Common myeloid progenitor, CD34-positive (primary cell): ENCODE results near the gene UTP20.
"Not testable (repeated sequence)": the region's sequence is repeated elsewhere in the genome, so short reads cannot be mapped to it uniquely, and the experiment has no call there.

Source experiments
- CTCF ChIA-PET: fragments of 350-600 bp; sonication (Branson Sonifier 250); formaldehyde crosslinking; loops from one replicate; lab custom pipeline; 2021; ENCODE audit warnings: antibody characterized with exemption; lab: Charles Lee
- POLR2A ChIA-PET: fragments of 350-600 bp; sonication (Branson Sonifier 250); formaldehyde crosslinking; loops from one replicate; lab custom pipeline; 2021; ENCODE audit warnings: antibody characterized with exemption; lab: Charles Lee
- DNase-seq, 3 donors: peaks; one replicate each; pipeline versions ENCODE4 v3.0.0 to v3.0.0-alpha.2; 2013
- H3K27ac ChIP-seq, 2 experiments: 1 replicate in 1 of 2; 2 replicates in 1 of 2; pipeline ENCODE4 v1.7.0; 2013; ENCODE audit warnings: inconsistent platforms in 2 of 2, low read length in 2 of 2, mild to moderate bottlenecking in 2 of 2, low read depth in 1 of 2, moderate library complexity in 1 of 2; ENCODE audit not compliant: severe bottlenecking in 2 of 2, insufficient read depth in 1 of 2, poor library complexity in 1 of 2
- H3K27me3 ChIP-seq, 5 experiments: replicated peaks in 2 of 5; 1 replicate in 3 of 5; 2 replicates in 2 of 5; pipeline versions ENCODE4 v1.6.1 to v1.7.0; 2013; ENCODE audit warnings: low read length in 4 of 5, mild to moderate bottlenecking in 2 of 5, moderate library complexity in 2 of 5, inconsistent platforms in 1 of 5; ENCODE audit not compliant: insufficient read depth in 5 of 5, control insufficient read depth in 4 of 5
- H3K36me3 ChIP-seq, 4 experiments: 1 replicate in 2 of 4; 2 replicates in 2 of 4; pipeline versions ENCODE4 v1.6.1 to v1.7.0; 2013; ENCODE audit warnings: low read length in 3 of 4, control low read depth in 1 of 4, mild to moderate bottlenecking in 1 of 4; ENCODE audit not compliant: control insufficient read depth in 4 of 4, insufficient read depth in 4 of 4
- H3K4me1 ChIP-seq, 4 experiments: 1 replicate in 3 of 4; 2 replicates in 1 of 4; pipeline versions ENCODE4 v1.6.1 to v1.7.1; 2013; ENCODE audit warnings: low read length in 3 of 4, mild to moderate bottlenecking in 3 of 4, control low read depth in 1 of 4, inconsistent platforms in 1 of 4, moderate library complexity in 1 of 4; ENCODE audit not compliant: control insufficient read depth in 4 of 4, insufficient read depth in 4 of 4; ENCODE audit errors: control extremely low read depth in 1 of 4
- H3K4me3 ChIP-seq, 7 experiments: 1 replicate in 4 of 7; 2 replicates in 3 of 7; pipeline versions ENCODE4 v1.5.1 to v1.7.0; 2013; ENCODE audit warnings: mild to moderate bottlenecking in 7 of 7, low read length in 6 of 7, moderate library complexity in 6 of 7, inconsistent platforms in 2 of 7, low read depth in 2 of 7, control low read depth in 1 of 7; ENCODE audit not compliant: insufficient read depth in 4 of 7, control insufficient read depth in 1 of 7; ENCODE audit errors: extremely low read depth in 1 of 7
- H3K9me3 ChIP-seq, 5 experiments: 1 replicate in 4 of 5; 2 replicates in 1 of 5; pipeline versions ENCODE4 v1.6.1 to v1.7.1; 2013; ENCODE audit warnings: low read length in 4 of 5, mild to moderate bottlenecking in 2 of 5, inconsistent platforms in 1 of 5, low read depth in 1 of 5, moderate library complexity in 1 of 5; ENCODE audit not compliant: control insufficient read depth in 4 of 5, insufficient read depth in 2 of 5; ENCODE audit errors: control extremely low read depth in 1 of 5
- WGBS: methylation state at CpG from one replicate; pipeline ENCODE4 v1.1.5; 2013; ENCODE audit not compliant: insufficient coverage; 5-methylcytosine and 5-hydroxymethylcytosine counted together

The UTP20 gene

GRCh38 chr12:101414533-101415119 is 134.7 kb downstream of the UTP20 start:
- Histone ChIP-seq H3K4me3 (no peak overlapping the region), H3K27ac (no peak overlapping the region), H3K36me3 (no peaks in the 10 kb centered on the region), H3K27me3 (no peaks in the 10 kb centered on the region), H3K9me3 (no peaks in the 10 kb centered on the region), H3K4me1 (no peaks in the 10 kb centered on the region)
- WGBS: no CpG with 5 or more reads among the region's 2 CpGs
- CTCF ChIA-PET: interaction anchor here (0.7 to 1.1 kb wide), 3 partner anchors 9 to 348 kb away, joined by 3 to 5 read pairs (median 4); no protein-coding TSS in a partner anchor
- POLR2A ChIA-PET: no interaction called here
- peak; percentile 37 to 43 (median 37) for DNase-seq

- no peak for DNase-seq
- no CpG with 5 or more reads among the region's 1 CpG for WGBS
- H3K9me3 ChIP-seq: no peaks in the 10 kb centered on the region
- ChIA-PET POLR2A (no interaction called here), CTCF (interaction anchor here (0.7 to 1.1 kb wide), 3 partner anchors 10 to 347 kb away, joined by 3 to 5 read pairs (median 4); no protein-coding TSS in a partner anchor)
- no peak overlapping the region for H3K4me3 ChIP-seq
- no peak overlapping the region for H3K27ac ChIP-seq
- no peaks in the 10 kb centered on the region for H3K36me3 ChIP-seq
- no peaks in the 10 kb centered on the region for H3K4me1 ChIP-seq
- no peaks in the 10 kb centered on the region for H3K27me3 ChIP-seq
Observed at GRCh38 chr12:101415228-101415627, 135.3 kb downstream of the UTP20 start.

GRCh38 chr12:101422066-101422465 is 142.2 kb downstream of the UTP20 start:
- DNase-seq, H3K4me1 ChIP-seq, CTCF ChIA-PET, H3K4me3 ChIP-seq, H3K36me3 ChIP-seq, H3K27ac ChIP-seq, H3K9me3 ChIP-seq, POLR2A ChIA-PET, H3K27me3 ChIP-seq: not testable (repeated sequence)
- 100% methylated on average over 1 of the region's 4 CpGs for WGBS

GRCh38 chr12:101424620-101425019 is 144.7 kb downstream of the UTP20 start:
- Histone ChIP-seq H3K9me3 (no peaks in the 10 kb centered on the region), H3K27ac (no peak overlapping the region), H3K27me3 (no peaks in the 10 kb centered on the region), H3K4me3 (no peak overlapping the region), H3K36me3 (no peaks in the 10 kb centered on the region), H3K4me1 (no peaks in the 10 kb centered on the region)
- CTCF ChIA-PET: no interaction called here
- WGBS: no CpG with 5 or more reads among the region's 2 CpGs
- DNase-seq: no peak
- POLR2A ChIA-PET: no interaction called here

GRCh38 chr12:101430456-101430855 is 150.6 kb downstream of the UTP20 start:
- WGBS: no CpG with 5 or more reads among the region's 2 CpGs
- POLR2A ChIA-PET: no interaction called here
- peak in 1 of 3 donors; percentile 17 for DNase-seq
- H3K27ac ChIP-seq: no peak overlapping the region
- CTCF ChIA-PET: no interaction called here
- H3K27me3 ChIP-seq: no peaks in the 10 kb centered on the region
- H3K36me3 ChIP-seq: no peaks in the 10 kb centered on the region
- H3K4me3 ChIP-seq: no peak overlapping the region
- no peaks in the 10 kb centered on the region for H3K4me1 ChIP-seq
- H3K9me3 ChIP-seq: no peaks in the 10 kb centered on the region

- H3K4me3 ChIP-seq: no peak overlapping the region
- no peak overlapping the region for H3K27ac ChIP-seq
- DNase-seq: no peak
- no peaks in the 10 kb centered on the region for H3K36me3 ChIP-seq
- no peaks in the 10 kb centered on the region for H3K27me3 ChIP-seq
- ChIA-PET CTCF (interaction anchor here (0.5 to 1.0 kb wide), 2 partner anchors 27 to 222 kb away, joined by 3 read pairs; no protein-coding TSS in a partner anchor), POLR2A (no interaction called here)
- H3K9me3 ChIP-seq: no peaks in the 10 kb centered on the region
- H3K4me1 ChIP-seq: no peaks in the 10 kb centered on the region
Observed at GRCh38 chr12:101436136-101436535, 156.2 kb downstream of the UTP20 start.
